SK-N-DZ (cell line): Measurements from ENCODE around the gene ME3.
"Not testable (repeated sequence)": the region's sequence is repeated elsewhere in the genome, so short reads cannot be mapped to it uniquely, and the experiment has no call there.

Experiments
- DNase-seq: peaks from one replicate; pipeline ENCODE4 v3.0.0-alpha.2; 2015; ENCODE audit warnings: low spot score

The ME3 gene

GRCh38 chr11:86562842-86563241 is 109.6 kb downstream of the ME3 start:
- DNase-seq, result not testable (repeated sequence)

DNA sequence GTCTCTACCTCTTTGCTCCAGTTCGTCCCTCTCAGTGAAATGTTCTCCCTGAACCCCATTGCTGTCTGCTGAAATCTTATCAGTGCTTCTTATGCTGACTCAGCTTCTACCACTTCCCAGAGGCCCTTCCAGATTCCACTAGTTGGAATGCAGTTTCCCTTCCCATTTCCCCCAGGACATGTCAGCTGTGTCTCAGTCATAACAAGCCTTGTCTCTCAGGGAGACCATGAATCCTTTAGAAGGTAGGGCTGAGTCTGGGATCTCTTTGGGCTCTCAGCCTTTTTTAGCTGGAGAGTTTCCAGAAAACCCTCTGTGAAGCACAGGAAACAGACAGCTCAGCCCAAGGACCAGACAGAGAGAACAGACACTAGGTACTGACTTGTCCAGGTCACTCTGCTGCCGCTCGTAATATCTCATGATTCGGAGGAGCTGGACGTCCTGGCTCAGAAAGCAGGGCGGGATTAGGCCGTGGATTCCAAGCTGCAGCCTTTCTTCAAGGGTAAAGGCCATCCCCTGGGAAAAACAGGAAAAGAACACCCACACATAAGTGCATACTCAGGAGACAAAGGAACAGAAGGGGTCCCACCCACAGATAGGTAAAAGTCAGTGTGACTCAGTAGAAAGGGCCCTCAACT is 113.0 kb downstream of the ME3 start:
- DNase-seq, result no peak

GRCh38 chr11:86558841-86559240 is 113.6 kb downstream of the ME3 start:
- DNase-seq, result no peak

DNA sequence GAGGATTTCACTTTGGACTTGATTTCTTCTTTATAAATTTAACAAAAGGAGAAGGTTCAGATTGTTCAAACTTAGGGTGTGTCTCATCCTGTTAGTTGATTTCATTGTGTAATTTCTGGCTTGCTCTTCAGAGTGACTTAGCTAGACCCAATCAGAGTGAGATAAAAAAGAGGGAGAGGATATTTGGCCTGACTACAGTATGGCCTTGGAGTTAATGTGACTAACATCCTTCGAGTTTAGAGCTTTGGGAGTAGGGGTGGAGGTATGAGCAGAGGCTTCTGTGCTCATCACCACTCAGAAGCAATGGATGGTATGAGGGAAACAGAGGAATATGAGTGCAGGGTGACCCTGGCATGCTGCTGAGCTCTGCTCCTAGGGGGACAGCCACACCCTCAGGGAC is 114.2 kb downstream of the ME3 start:
- DNase-seq, result no peak

- no peak for DNase-seq
Observed at GRCh38 chr11:86555866-86556265, 116.5 kb downstream of the ME3 start.

DNA sequence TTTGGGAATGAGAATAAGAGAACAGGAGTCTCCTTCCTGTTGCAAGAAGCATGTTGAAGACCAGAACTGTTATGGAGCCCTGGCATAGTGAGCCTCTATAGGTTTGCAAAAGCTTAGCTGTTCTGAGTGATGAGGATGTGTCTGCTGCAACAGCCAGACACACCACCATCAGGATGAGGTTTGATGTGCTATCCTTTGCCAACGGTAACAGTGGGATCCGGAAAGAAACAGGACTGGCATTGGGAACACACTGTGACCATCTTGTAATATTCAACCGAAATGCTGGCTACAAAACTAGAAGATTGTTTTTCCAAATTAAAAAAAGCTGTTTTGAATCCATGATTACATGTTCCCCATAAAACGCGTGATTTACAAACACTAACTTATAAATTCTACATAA is 117.0 kb downstream of the ME3 start:
- DNase-seq, result no peak

DNA sequence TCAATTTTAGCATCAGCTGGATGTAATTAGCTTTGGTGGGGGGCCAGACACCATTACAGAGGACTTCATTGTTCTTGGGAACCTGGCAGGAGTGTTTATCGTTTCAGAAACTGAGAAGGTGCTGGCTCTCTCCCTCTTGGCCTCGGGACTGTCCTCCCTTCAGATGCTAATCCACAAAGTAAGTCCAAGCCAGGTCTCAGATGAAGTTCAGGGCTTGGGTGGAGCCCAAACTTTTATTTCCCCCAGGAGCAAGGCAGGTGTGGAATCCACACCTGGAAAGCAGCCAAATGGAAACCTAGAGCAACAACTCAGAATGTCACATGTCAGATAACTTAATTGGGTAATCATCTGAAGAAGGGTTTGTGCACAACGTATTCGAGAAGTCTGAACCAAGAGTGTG is 119.2 kb downstream of the ME3 start:
- DNase-seq, result no peak

GRCh38 chr11:86551288-86552092 is 120.9 kb downstream of the ME3 start:
- DNase-seq, result no peak

GRCh38 chr11:86550757-86551156 is 121.7 kb downstream of the ME3 start:
- DNase-seq, result no peak

DNA sequence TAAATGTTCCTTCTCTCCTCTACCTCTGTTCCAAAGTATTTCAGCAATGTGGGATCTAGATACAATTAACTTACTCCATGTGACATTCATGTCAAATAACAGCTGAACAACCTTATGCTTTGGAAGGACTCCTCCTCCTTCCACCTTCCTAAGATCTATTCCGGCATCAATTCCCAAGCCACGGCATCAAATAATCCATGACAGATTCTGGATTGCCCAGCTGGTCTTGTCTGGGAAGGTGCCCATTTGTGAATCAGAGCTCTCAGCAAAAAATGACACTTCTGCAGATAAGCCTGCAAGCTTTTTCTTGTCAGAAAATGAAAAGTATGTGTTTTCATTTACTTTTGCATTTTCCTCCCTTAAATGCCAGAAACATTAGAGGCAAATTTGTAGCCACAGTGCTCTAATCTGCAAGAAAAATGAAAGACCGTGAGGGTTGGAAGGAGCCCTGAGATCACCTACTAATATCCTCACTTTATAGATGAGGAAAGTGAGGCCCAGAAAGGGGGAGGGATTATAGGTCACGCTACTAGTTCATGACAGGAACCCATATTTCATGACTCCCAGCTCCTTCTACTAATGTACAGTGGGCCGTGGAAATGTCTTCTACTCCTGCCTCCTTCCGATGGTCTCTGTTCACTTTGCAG is 124.0 kb downstream of the ME3 start:
- no peak for DNase-seq

GRCh38 chr11:86547727-86548126 is 124.7 kb downstream of the ME3 start:
- no peak for DNase-seq

- not testable (repeated sequence) for DNase-seq
Observed at GRCh38 chr11:86541299-86541698, 131.1 kb downstream of the ME3 start.

DNA sequence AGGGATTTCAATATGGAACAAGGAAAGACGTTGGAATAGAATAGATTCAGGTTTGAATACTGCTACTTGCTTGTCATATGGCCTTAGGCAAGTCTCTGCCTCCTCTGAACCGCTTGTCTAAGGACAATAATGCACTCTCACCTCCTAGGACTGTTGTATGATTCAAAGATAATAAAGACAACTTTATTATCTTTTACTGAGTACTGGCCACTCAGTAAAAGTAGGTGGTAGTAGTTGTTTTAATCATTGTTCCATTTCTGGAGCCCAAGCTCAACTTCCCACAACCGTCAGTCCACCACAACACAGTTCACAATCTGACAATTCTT is 134.2 kb downstream of the ME3 start:
- DNase-seq, result no peak

DNA sequence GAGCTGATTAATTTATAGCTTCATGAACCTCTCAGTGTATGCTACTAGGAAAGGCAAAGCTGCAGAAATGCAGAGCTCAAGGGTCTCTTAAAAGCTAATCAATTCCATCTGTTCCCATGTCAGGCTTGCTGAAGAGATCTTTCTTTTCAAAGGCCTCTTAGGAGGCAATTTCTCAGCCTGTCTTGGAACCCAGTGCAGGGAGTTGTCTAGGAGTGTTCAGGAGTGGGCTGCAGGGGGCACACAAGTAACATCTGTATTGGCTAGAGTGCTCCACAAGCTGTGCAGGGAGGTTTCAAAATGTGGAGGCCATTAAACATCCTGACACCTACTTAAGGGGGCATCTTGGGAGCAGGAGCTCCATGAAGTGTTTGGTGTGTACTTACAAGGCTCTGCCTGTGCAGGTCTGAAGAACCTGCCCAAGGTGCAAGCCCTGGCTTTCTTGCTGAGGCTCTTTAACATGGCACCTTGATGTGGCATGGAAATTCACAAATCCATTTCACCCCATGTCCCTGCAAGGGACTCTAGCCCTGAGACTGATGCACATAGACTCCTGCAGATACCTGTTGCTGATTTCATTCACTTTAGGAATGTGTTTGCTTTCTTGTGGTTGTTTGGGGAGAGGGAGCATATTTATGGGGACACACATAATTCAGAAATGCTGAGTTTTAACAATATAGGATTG is 134.7 kb downstream of the ME3 start:
- DNase-seq, result no peak

GRCh38 chr11:86535773-86536172 is 136.6 kb downstream of the ME3 start:
- no peak for DNase-seq

DNA sequence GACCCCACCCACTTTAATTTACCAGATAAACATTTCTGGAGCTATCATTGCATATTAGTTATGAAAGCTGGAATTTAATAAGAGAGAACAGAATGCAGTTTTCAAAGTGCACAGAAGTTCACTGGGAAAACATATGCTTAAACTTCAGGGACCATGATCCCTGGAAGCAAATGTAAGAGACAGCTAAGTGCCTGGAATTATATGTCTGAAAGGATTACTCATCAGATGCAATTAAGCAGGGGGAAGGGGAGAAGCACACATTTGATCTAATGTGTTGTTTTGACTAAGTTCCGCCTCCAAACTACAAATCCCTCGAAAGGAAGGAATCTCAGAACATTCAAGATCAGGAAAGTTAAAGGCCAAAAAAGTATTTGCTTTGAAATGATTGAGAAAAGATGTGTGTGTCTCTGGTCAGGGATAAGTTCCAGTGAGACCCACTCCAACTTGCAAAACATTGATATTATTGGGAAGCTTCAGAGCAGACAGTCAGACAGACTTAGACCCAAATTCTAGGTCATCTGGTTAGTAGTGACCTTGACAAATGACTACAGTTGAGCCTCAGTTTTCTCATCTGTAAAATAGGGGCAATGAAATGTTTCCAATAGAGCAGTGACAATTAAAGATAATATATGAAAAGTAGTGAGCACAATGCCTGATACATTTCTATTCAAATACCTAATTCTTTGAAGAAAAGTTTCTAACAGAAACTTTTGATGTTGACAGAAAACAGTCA is 147.6 kb downstream of the ME3 start:
- DNase-seq, result peak; percentile 19

- DNase-seq, result no peak
Observed at GRCh38 chr11:86523738-86524619, 148.4 kb downstream of the ME3 start.

DNA sequence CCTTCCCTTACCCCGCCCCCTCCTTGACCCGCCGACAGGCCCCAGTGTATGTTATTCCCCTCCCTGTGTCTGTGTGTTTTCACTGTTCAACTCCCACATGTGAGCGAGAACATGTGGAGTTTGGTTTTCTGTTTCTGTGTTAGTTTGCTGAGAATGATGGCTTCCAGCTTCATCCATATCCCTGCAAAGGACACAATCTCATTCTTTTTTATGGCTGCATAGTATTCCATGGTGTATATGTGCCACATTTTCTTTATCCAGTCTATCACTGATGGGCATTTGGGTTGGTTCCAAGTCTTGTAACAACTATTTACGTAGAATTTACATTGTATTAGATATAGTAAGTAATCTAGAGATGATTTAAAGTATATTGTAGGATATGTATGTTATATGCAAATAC is 149.9 kb downstream of the ME3 start:
- DNase-seq, result not testable (repeated sequence)

- no peak for DNase-seq
Observed at GRCh38 chr11:86519064-86519911, 153.1 kb downstream of the ME3 start.

- no peak for DNase-seq
Observed at GRCh38 chr11:86518211-86518610, 154.2 kb downstream of the ME3 start.
